A549 (cell line): ENCODE data around the gene RNF141. TPM values are rescaled to one million over a fixed set of nuclear protein-coding genes. Genes with fewer than 3 reads are reported as not detected.

Experiments used
- ATAC-seq, 2 experiments: fragments of 200-7000 bp in 1 of 2; fragments of >200 bp in 1 of 2; cut with Nextera tagmentation in 1 of 2; cut with Tn5 transposase in 1 of 2; 3 replicates each; pipeline versions ENCODE4 v1.8.0 to v1.9.1; 2018 to 2020; ENCODE audit warnings: mild to moderate bottlenecking in 1 of 2, moderate library complexity in 1 of 2
- CTCF ChIA-PET: fragments of 300-600 bp; sonication (Branson Sonifier 250); formaldehyde crosslinking; extraction: SDS; loops from one replicate; lab custom pipeline; 2021; ENCODE audit warnings: antibody characterized with exemption, inconsistent platforms; lab: Yijun Ruan, JAX
- POLR2A ChIA-PET: fragments of 350-600 bp; formaldehyde crosslinking; extraction: SDS; loops from one replicate; lab custom pipeline; 2021; ENCODE audit warnings: antibody characterized with exemption, inconsistent platforms; lab: Yijun Ruan, JAX
- DNase-seq, 2 experiments: peaks; one replicate each; pipeline versions ENCODE4 v3.0.0 to v3.0.0-alpha.2; 2011 to 2016; ENCODE audit warnings: low read depth in 1 of 2, low spot score in 1 of 2
- FAIRE-seq: peaks from 2 replicates; lab custom pipeline; 2011; peaks lifted over from hg19 to GRCh38; lab: Jason Lieb, UNC
- H3K27ac ChIP-seq, 2 experiments: fragments of >200 bp; sonication (Bioruptor Twin); formaldehyde crosslinking; 3 replicates each; pipeline ENCODE4 v1.5.1; 2016 to 2017
- H3K4me1 ChIP-seq: fragments of >200 bp; sonication (Bioruptor Twin); formaldehyde crosslinking; 3 replicates; pipeline ENCODE4 v1.6.1; 2016
- H3K4me2 ChIP-seq: fragments of >200 bp; sonication (Bioruptor Twin); formaldehyde crosslinking; 3 replicates; pipeline ENCODE4 v1.6.1; 2016
- H3K4me3 ChIP-seq: fragments of >200 bp; sonication (Bioruptor Twin); formaldehyde crosslinking; 3 replicates; pipeline ENCODE4 v1.5.1; 2016
- H3K9me3 ChIP-seq: fragments of >200 bp; sonication (Bioruptor Twin); formaldehyde crosslinking; 3 replicates; pipeline ENCODE4 v1.6.1; 2016
- ATOH8 ChIP-seq: fragments of 250-450 bp; sonication (Bioruptor Pico); IDR thresholded peaks from 2 replicates; pipeline ENCODE4 v1.5.0; 2020; ENCODE audit warnings: low read depth, mild to moderate bottlenecking, moderate library complexity
- BCL3 ChIP-seq: fragments of >200 bp; sonication (Bioruptor Twin); formaldehyde crosslinking; IDR thresholded peaks from 3 replicates; pipeline ENCODE4 v1.6.1; 2016
- BHLHE40 ChIP-seq: IDR thresholded peaks from 2 replicates; pipeline ENCODE4 v1.6.1; 2012; ENCODE audit warnings: low read depth, low read length, inconsistent platforms
- CBX2 ChIP-seq: fragments of 200-600 bp; sonication (generic); IDR thresholded peaks from 2 replicates; pipeline ENCODE4 v1.6.1; 2016; ENCODE audit warnings: low read depth, mild to moderate bottlenecking, borderline replicate concordance
- CBX8 ChIP-seq: fragments of 200-600 bp; sonication (generic); IDR thresholded peaks from 2 replicates; pipeline ENCODE4 v1.6.1; 2016
- CEBPB ChIP-seq, 2 experiments: fragments of >200 bp in 1 of 2; sonication (Bioruptor Twin) in 1 of 2; formaldehyde crosslinking in 1 of 2; IDR thresholded peaks; 2 replicates each; pipeline ENCODE4 v1.6.1; 2012 to 2016
- EHF ChIP-seq: fragments of 250-450 bp; sonication (Bioruptor Pico); IDR thresholded peaks from 2 replicates; pipeline ENCODE4 v1.5.0; 2020; ENCODE audit warnings: mild to moderate bottlenecking
- FOSB ChIP-seq: fragments of 250-450 bp; sonication (Bioruptor Pico); IDR thresholded peaks from 2 replicates; pipeline ENCODE4 v1.5.0; 2020; ENCODE audit warnings: mild to moderate bottlenecking, moderate library complexity
- GATA3 ChIP-seq: IDR thresholded peaks from 2 replicates; pipeline ENCODE4 v1.6.1; 2012; ENCODE audit warnings: borderline replicate concordance
- HDAC2 ChIP-seq: fragments of 200-600 bp; sonication (generic); IDR thresholded peaks from 2 replicates; pipeline ENCODE4 v1.6.1; 2016
- HES2 ChIP-seq: fragments of >200 bp; sonication (Bioruptor Twin); formaldehyde crosslinking; IDR thresholded peaks from 2 replicates; pipeline ENCODE4 v1.6.1; 2016
- HEYL ChIP-seq: fragments of 250-450 bp; sonication (Bioruptor Pico); IDR thresholded peaks from 2 replicates; pipeline ENCODE4 v1.8.0; 2021; ENCODE audit warnings: mild to moderate bottlenecking, moderate library complexity
- HMGXB4 ChIP-seq: fragments of 250-450 bp; sonication (Bioruptor Pico); IDR thresholded peaks from 2 replicates; pipeline ENCODE4 v1.5.0; 2021; ENCODE audit warnings: mild to moderate bottlenecking, moderate library complexity, borderline replicate concordance
- HOXA7 ChIP-seq: fragments of 250-450 bp; sonication (Bioruptor Pico); IDR thresholded peaks from 2 replicates; pipeline ENCODE4 v1.5.0; 2020; ENCODE audit warnings: mild to moderate bottlenecking, moderate library complexity
- JUNB ChIP-seq: fragments of >200 bp; sonication (Bioruptor Twin); formaldehyde crosslinking; IDR thresholded peaks from 2 replicates; pipeline ENCODE4 v1.6.1; 2016
- MAFK ChIP-seq: fragments of 450-650 bp; IDR thresholded peaks from 2 replicates; pipeline ENCODE4 v1.6.1; 2014; ENCODE audit not compliant: partially characterized antibody
- NFE2L2 ChIP-seq: fragments of 150-350 bp; conservative IDR thresholded peaks from 2 replicates; pipeline ENCODE4 v1.6.1; 2014; ENCODE audit warnings: low read length
- NR3C1 ChIP-seq: fragments of >200 bp; sonication (Bioruptor Twin); formaldehyde crosslinking; IDR thresholded peaks from 3 replicates; pipeline ENCODE4 v1.6.1; 2017
- POLR2AphosphoS2 ChIP-seq: conservative IDR thresholded peaks from 2 replicates; pipeline ENCODE4 v1.6.1; 2012; ENCODE audit warnings: low read length, improper control_type of control experiment, inconsistent platforms
- RARB ChIP-seq: fragments of 250-450 bp; sonication (Bioruptor Pico); IDR thresholded peaks from 2 replicates; pipeline ENCODE4 v1.8.0; 2021; ENCODE audit warnings: mild to moderate bottlenecking, moderate library complexity
- REST ChIP-seq: fragments of 200-600 bp; sonication (generic); IDR thresholded peaks from 2 replicates; pipeline ENCODE4 v1.6.1; 2016; ENCODE audit warnings: antibody characterized with exemption, mild to moderate bottlenecking, moderate library complexity
- RNF2 ChIP-seq: fragments of 200-600 bp; sonication (generic); IDR thresholded peaks from 2 replicates; pipeline ENCODE4 v1.6.1; 2016; ENCODE audit warnings: low read depth, mild to moderate bottlenecking, antibody characterized with exemption, moderate library complexity, borderline replicate concordance
- SMC3 ChIP-seq: fragments of >200 bp; sonication (Bioruptor Twin); formaldehyde crosslinking; IDR thresholded peaks from 3 replicates; pipeline ENCODE4 v1.6.1; 2018; ENCODE audit warnings: inconsistent platforms
- SREBF2 ChIP-seq: fragments of 450-650 bp; IDR thresholded peaks from 2 replicates; pipeline ENCODE4 v1.6.1; 2014; ENCODE audit warnings: mild to moderate bottlenecking, moderate library complexity
- ZFP36 ChIP-seq: fragments of 450-650 bp; IDR thresholded peaks from 2 replicates; pipeline ENCODE4 v1.6.1; 2014; ENCODE audit warnings: borderline replicate concordance; ENCODE audit not compliant: partially characterized antibody
- WGBS: methylation state at CpG from one replicate; pipeline ENCODE4 v1.1.6; 2017; ENCODE audit errors: missing lambda C conversion rate; 5-methylcytosine and 5-hydroxymethylcytosine counted together
- polyA plus RNA-seq, 4 experiments: library from polyadenylated mRNA; depleted of rRNA in 3 of 4; stranded (reverse); fragments of >200 nt; fragmentation: RNase III in 1 of 4; extraction: RNeasy Plus Mini Kit Qiagen cat#74134 plus additional on column Dnase treatment in 1 of 4; gene quantifications; 2 replicates in 3 of 4; 3 replicates in 1 of 4; pipeline ENCODE4 v1.2.3, GENCODE V29; 2011 to 2017
- TF ChIP-seq, protein P1 (sequence below): IDR thresholded peaks from 2 replicates; pipeline ENCODE4 v1.6.1; 2012; ENCODE audit warnings: low read depth, borderline replicate concordance
- TF ChIP-seq, protein P2 (sequence below): IDR thresholded peaks from 2 replicates; pipeline ENCODE4 v1.6.1; 2012

RNF141 gene
- polyA plus RNA-seq, 2 of the 4 experiments (the other 2 are of a cell fraction): 16.8 to 33.3 TPM

DNA sequence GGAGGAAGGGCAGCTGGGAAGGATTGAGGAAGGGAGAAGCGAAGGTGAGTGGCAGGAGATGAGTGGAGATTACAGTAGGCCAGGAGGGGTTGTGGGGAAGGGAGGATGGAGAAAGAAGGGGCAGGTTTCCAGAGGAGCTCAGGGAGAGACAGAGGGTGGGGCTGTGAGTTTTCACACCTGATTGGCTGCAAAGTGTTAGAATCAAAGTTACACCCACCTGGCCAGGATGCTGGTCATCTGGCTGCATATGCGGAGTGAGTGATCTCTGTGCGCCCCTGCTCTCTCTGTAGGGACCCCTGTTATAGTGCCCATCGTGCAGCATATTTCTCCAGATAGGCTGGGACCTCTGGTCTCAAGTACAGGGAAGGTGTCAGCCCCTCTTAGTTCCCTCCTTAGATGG is 67.6 kb downstream of the RNF141 start:
- Histone ChIP-seq H3K4me3 (no peak overlapping the region), H3K9me3 (0 out of 3 replicates have a peak, but pooled peaks cover 3% of the 10 kb centered on the region), H3K4me2 (no peak overlapping the region), H3K27ac (no peak overlapping the region), H3K4me1 (no peaks in the 10 kb centered on the region)
- CTCF ChIA-PET: interaction anchor here (0.6 kb wide), 1 partner anchor 20 kb away, joined by 3 read pairs; no protein-coding TSS in a partner anchor
- FAIRE-seq (no peak), DNase-seq (no peak), ATAC-seq (no peak)
- POLR2A ChIA-PET: no interaction called here
- TF ChIP-seq REST (no peak), BHLHE40 (no peak), RNF2 (no peak), GATA3 (no peak), NFE2L2 (no peak), POLR2AphosphoS2 (no peak), HEYL (CRISPR knock-in tag) (no peak), RARB (no peak), SREBF2 (no peak), CBX8 (no peak), HES2 (no peak), ATOH8 (CRISPR knock-in tag) (no peak)
- TF ChIP-seq, protein P1, sequence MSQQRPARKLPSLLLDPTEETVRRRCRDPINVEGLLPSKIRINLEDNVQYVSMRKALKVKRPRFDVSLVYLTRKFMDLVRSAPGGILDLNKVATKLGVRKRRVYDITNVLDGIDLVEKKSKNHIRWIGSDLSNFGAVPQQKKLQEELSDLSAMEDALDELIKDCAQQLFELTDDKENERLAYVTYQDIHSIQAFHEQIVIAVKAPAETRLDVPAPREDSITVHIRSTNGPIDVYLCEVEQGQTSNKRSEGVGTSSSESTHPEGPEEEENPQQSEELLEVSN: no peak
- TF ChIP-seq, protein P2, sequence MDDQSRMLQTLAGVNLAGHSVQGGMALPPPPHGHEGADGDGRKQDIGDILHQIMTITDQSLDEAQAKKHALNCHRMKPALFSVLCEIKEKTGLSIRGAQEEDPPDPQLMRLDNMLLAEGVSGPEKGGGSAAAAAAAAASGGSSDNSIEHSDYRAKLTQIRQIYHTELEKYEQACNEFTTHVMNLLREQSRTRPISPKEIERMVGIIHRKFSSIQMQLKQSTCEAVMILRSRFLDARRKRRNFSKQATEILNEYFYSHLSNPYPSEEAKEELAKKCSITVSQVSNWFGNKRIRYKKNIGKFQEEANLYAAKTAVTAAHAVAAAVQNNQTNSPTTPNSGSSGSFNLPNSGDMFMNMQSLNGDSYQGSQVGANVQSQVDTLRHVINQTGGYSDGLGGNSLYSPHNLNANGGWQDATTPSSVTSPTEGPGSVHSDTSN: no peak
- 79% methylated on average over 4 of the region's 4 CpGs for WGBS

- ChIA-PET CTCF (interaction anchor here (1.0 to 1.7 kb wide), 2 partner anchors 33 to 96 kb away, joined by 3 read pairs; no protein-coding TSS in a partner anchor), POLR2A (no interaction called here)
- no peak overlapping the region for H3K27ac ChIP-seq
- 88% methylated on average over 5 of the region's 5 CpGs for WGBS
- no peak for DNase-seq
- no peak overlapping the region for H3K4me2 ChIP-seq
- no peaks in the 10 kb centered on the region for H3K9me3 ChIP-seq
- H3K4me1 ChIP-seq: no peaks in the 10 kb centered on the region
- FAIRE-seq: no peak
- ATAC-seq: no peak
- no peak overlapping the region for H3K4me3 ChIP-seq
- TF ChIP-seq ZFP36 (no peak), HOXA7 (CRISPR knock-in tag) (no peak), MAFK (no peak), CBX2 (no peak), ATOH8 (CRISPR knock-in tag) (no peak), FOSB (CRISPR knock-in tag) (no peak), HMGXB4 (CRISPR knock-in tag) (no peak), NR3C1 (no peak), SMC3 (no peak), CEBPB (IDR thresholded peaks at IDR 0.05) (no peak), JUNB (no peak), BCL3 (no peak), HDAC2 (no peak), EHF (CRISPR knock-in tag) (no peak)
- TF ChIP-seq, protein P1: no peak
Measured at GRCh38 chr11:10462746-10463300, 78.2 kb downstream of the RNF141 start.
